Spleen (tissue), 11 donors: ENCODE results near the gene DOCK1. TPM values are rescaled to one million over a fixed set of nuclear protein-coding genes. Genes with fewer than 3 reads are reported as not detected.

Experiments used
- DNase-seq: peaks from one replicate; pipeline ENCODE4 v3.0.0-alpha.2; 2020
- H3K27ac ChIP-seq, 8 donors: fragments of 200-600 bp; sonication (generic) in 7 of 8; 1 replicate in 4 of 8; 2 replicates in 4 of 8; pipeline versions ENCODE4 v1.5.0 to v1.8.0; 2016 to 2021; ENCODE audit warnings: inconsistent platforms in 4 of 8, mild to moderate bottlenecking in 4 of 8, moderate library complexity in 1 of 8
- H3K27me3 ChIP-seq, 7 donors: fragments of 200-600 bp; sonication (generic) in 6 of 7; replicated peaks in 1 of 7; 1 replicate in 4 of 7; 2 replicates in 3 of 7; pipeline versions ENCODE4 v1.5.0 to v1.8.0; 2016 to 2021; ENCODE audit warnings: inconsistent platforms in 3 of 7, mild to moderate bottlenecking in 1 of 7
- H3K36me3 ChIP-seq, 6 donors: fragments of 200-600 bp; sonication (generic) in 5 of 6; 1 replicate in 4 of 6; 2 replicates in 2 of 6; pipeline versions ENCODE4 v1.5.0 to v1.8.0; 2016 to 2021; ENCODE audit warnings: inconsistent platforms in 2 of 6
- H3K4me1 ChIP-seq, 6 donors: fragments of 200-600 bp; sonication (generic) in 5 of 6; 1 replicate in 3 of 6; 2 replicates in 3 of 6; pipeline versions ENCODE4 v1.5.0 to v1.8.0; 2016 to 2021; ENCODE audit warnings: inconsistent platforms in 3 of 6
- H3K4me3 ChIP-seq, 8 donors: fragments of 200-600 bp; sonication (generic) in 7 of 8; 1 replicate in 4 of 8; 2 replicates in 4 of 8; pipeline versions ENCODE4 v1.5.0 to v1.8.0; 2016 to 2021; ENCODE audit warnings: inconsistent platforms in 4 of 8, mild to moderate bottlenecking in 4 of 8, moderate library complexity in 2 of 8
- H3K9me3 ChIP-seq, 8 donors: fragments of 200-600 bp; sonication (generic) in 7 of 8; 1 replicate in 4 of 8; 2 replicates in 4 of 8; pipeline versions ENCODE4 v1.5.0 to v1.8.0; 2016 to 2021; ENCODE audit warnings: inconsistent platforms in 4 of 8
- CTCF ChIP-seq, 11 experiments: fragments of 200-600 bp in 7 of 11; fragments of 450-650 bp in 4 of 11; sonication (generic) in 4 of 11; IDR thresholded peaks in 8 of 11; conservative IDR thresholded peaks in 3 of 11; 1 replicate in 7 of 11; 2 replicates in 4 of 11; pipeline versions ENCODE4 v1.4.0 to v1.8.0; 2016 to 2021; ENCODE audit warnings: antibody characterized with exemption in 11 of 11, inconsistent platforms in 4 of 11, mild to moderate bottlenecking in 1 of 11
- POLR2A ChIP-seq, 3 donors: fragments of 450-650 bp; IDR thresholded peaks; one replicate each; pipeline ENCODE4 v1.5.1; 2017; ENCODE audit warnings: antibody characterized with exemption in 3 of 3, mild to moderate bottlenecking in 1 of 3
- POLR2AphosphoS5 ChIP-seq, 3 donors: sonication (generic); formaldehyde crosslinking; IDR thresholded peaks; one replicate each; pipeline ENCODE4 v1.5.1; 2017; ENCODE audit warnings: antibody characterized with exemption in 3 of 3
- WGBS, 5 donors: extraction: QIAGEN DNeasy Blood & Tissue Kit in 3 of 5; methylation state at CpG; one replicate each; pipeline versions ENCODE4 v1.1.5 to v1.1.7; 2013 to 2018; 5-methylcytosine and 5-hydroxymethylcytosine counted together
- intact Hi-C: fragments of 100-400 bp; cut with DNase I; formaldehyde crosslinking; loops from one replicate; pipeline ENCODE4 v1.15.0; 2023; ENCODE audit warnings: low total_unique reads
- polyA plus RNA-seq, 3 donors: library from polyadenylated mRNA; stranded (reverse); fragments of 200-250 nt; gene quantifications; one replicate each; pipeline ENCODE4 v1.2.1, GENCODE V29; 2013
- total RNA-seq, 7 donors: library from RNA; depleted of rRNA in 3 of 7; stranded (reverse); fragments of >200 nt in 3 of 7; fragmentation: NEBNext Ultra II Directional in 4 of 7; extraction: Animal tissue kit (Norgen Biotek cat#: 25700) in 4 of 7; gene quantifications; one replicate each; pipeline versions ENCODE4 v1.1.0 to v1.2.1, GENCODE V29; 2016 to 2021
- donor health status: healthy with polysubstance abuse.
- donor health status: DM: no; HTN: no; CAD: no; lungs with moderate emphysema.
- donor health status: DM: no; HTN: no; CAD: no.
- donor health status: Bipolar disorder and iron deficiency.
- donor health status: healthy.
- donor health status: DM: no; HTN: no; CAD: no.
- donor health status: DM: yes; HTN: yes; CAD: no.

DOCK1 gene
- total and polyA plus RNA-seq, 10 donors = 2.2 to 40.5 (median 25.1) TPM

DNA sequence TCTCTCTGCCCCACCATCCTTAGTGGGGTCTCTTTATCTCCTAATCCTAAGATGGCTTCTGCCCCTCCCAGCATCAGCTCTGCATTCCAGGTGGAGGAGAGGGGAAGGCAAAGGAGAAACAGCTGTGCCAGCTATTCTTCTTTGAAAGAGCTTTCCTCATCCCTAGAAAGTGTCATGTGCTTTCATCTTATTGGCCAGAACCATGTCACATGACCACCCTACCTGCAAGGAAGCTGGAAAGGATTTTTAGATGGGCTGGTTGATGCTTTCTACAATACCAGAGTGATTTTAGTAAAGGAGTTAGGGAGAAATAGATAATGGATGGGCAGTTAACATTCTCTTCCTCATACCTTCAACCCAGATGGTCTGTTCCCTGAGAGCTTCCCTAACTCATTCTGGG lies 150.0 kb downstream of the DOCK1 start:
- Histone ChIP-seq H3K9me3 (peaks cover 0 to 38% (median 30%) of the 10 kb centered on the region in 8 donors), H3K27ac (no peak overlapping the region), H3K4me3 (no peak overlapping the region), H3K4me1 (no peaks in the 10 kb centered on the region), H3K27me3 (no peaks in the 10 kb centered on the region), H3K36me3 (peaks cover 0 to 37% (median 2%) of the 10 kb centered on the region in 6 donors)
- TF ChIP-seq POLR2AphosphoS5 (IDR thresholded peaks at IDR 0.05) (no peak), POLR2A (IDR thresholded peaks at IDR 0.05) (no peak), CTCF (IDR thresholded peaks at IDR 0.05 in 8 of 11, conservative IDR thresholded peaks at IDR 0.05 in 3 of 11) (no peak)
- intact Hi-C loops = no loop called here
- no peak for DNase-seq

DNA sequence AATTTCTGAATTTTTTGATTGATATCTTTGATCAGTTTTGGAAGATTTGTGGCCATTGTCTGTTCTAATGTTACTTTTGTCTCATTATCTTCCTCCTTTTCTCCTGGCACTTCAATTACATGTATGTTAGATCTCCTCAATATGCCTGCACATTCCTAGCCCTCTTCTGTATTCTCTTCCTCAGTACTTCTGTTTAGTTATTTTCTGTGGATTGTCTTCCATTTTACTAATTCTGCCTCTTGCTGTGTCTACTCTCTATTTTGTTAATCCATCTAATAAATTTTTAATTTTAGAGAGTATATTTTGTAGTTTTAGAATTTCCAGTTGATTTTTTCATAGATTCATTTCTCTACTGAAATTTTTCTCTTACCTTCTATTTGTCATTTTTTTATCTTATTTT lies 154.1 kb downstream of the DOCK1 start:
- DNase-seq = no peak
- Histone ChIP-seq H3K9me3 (peaks cover 0 to 38% (median 31%) of the 10 kb centered on the region in 8 donors), H3K4me3 (no peak overlapping the region), H3K27me3 (no peaks in the 10 kb centered on the region), H3K4me1 (no peaks in the 10 kb centered on the region), H3K36me3 (peaks cover 0 to 39% (median 2%) of the 10 kb centered on the region in 6 donors), H3K27ac (no peak overlapping the region)
- TF ChIP-seq POLR2AphosphoS5 (IDR thresholded peaks at IDR 0.05) (no peak), CTCF (IDR thresholded peaks at IDR 0.05 in 8 of 11, conservative IDR thresholded peaks at IDR 0.05 in 3 of 11) (no peak), POLR2A (IDR thresholded peaks at IDR 0.05) (no peak)
- intact Hi-C loops = no loop called here

DNA sequence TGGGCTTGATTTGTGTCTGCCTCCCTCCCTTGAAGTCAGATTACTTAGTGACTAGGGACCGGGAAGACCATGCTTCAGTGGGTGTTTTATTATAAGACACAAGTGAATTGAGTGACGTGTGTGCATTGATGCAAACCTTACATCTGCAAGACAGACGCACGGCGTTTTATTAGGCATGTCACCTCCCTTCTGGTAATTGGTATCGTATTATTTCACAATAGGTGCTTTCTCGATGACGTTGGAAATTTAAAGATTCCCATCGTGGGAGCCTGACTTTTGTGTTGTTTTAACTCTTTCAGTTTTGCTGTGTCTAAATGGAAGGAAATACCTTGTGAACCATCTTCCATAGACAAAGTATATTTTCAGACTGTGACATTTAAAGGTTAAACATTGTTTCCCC lies 158.5 kb downstream of the DOCK1 start:
- no peak overlapping the region for H3K4me3 ChIP-seq
- no peak for DNase-seq
- intact Hi-C loops = no loop called here
- peaks cover 0 to 50% (median 9%) of the 10 kb centered on the region in 6 donors for H3K36me3 ChIP-seq
- no peak for TF ChIP-seq CTCF (IDR thresholded peaks at IDR 0.05 in 8 of 11, conservative IDR thresholded peaks at IDR 0.05 in 3 of 11)
- TF ChIP-seq POLR2A (IDR thresholded peaks at IDR 0.05) = no peak
- TF ChIP-seq POLR2AphosphoS5 (IDR thresholded peaks at IDR 0.05) = no peak
- peaks cover 0 to 19% (median 14%) of the 10 kb centered on the region in 8 donors for H3K9me3 ChIP-seq
- no peak overlapping the region for H3K27ac ChIP-seq
- H3K4me1 ChIP-seq = no peaks in the 10 kb centered on the region
- H3K27me3 ChIP-seq = no peaks in the 10 kb centered on the region
- 92 to 96% (median 93%) methylated on average over 9 of the region's 9 CpGs for WGBS, 5 donors

GRCh38 chr10:127064474-127064873 lies 159.2 kb downstream of the DOCK1 start:
- H3K27ac ChIP-seq = no peak overlapping the region
- TF ChIP-seq POLR2A (IDR thresholded peaks at IDR 0.05) (no peak), POLR2AphosphoS5 (IDR thresholded peaks at IDR 0.05) (no peak), CTCF (IDR thresholded peaks at IDR 0.05 in 8 of 11, conservative IDR thresholded peaks at IDR 0.05 in 3 of 11) (no peak)
- no peaks in the 10 kb centered on the region for H3K4me1 ChIP-seq
- no peaks in the 10 kb centered on the region for H3K27me3 ChIP-seq
- intact Hi-C loops = no loop called here
- DNase-seq = no peak
- 88 to 93% (median 91%) methylated on average over 14 of the region's 14 CpGs for WGBS, 5 donors
- H3K4me3 ChIP-seq = no peak overlapping the region
- H3K9me3 ChIP-seq = peaks cover 0 to 12% (median 7%) of the 10 kb centered on the region in 8 donors
- H3K36me3 ChIP-seq = peaks cover 0 to 57% (median 9%) of the 10 kb centered on the region in 6 donors
